WTC11 (cell line): Measurements from ENCODE around the gene ZDHHC1.

Experiments
- ATF2 ChIP-seq: sonication (generic); formaldehyde crosslinking; IDR thresholded peaks from 2 replicates; pipeline ENCODE4 v1.8.1; 2022; ENCODE audit warnings: low read depth, missing genetic modification reagents, borderline replicate concordance
- CTCF ChIP-seq: fragments of 200-600 bp; IDR thresholded peaks from 2 replicates; pipeline ENCODE4 v1.8.0; 2022; ENCODE audit warnings: antibody characterized with exemption
- ETV6 ChIP-seq: sonication (generic); formaldehyde crosslinking; IDR thresholded peaks from 2 replicates; pipeline ENCODE4 v1.8.1; 2022; ENCODE audit warnings: mild to moderate bottlenecking, missing genetic modification reagents
- FOXJ3 ChIP-seq: sonication (generic); formaldehyde crosslinking; IDR thresholded peaks from 2 replicates; pipeline ENCODE4 v1.9.0; 2021; ENCODE audit warnings: missing genetic modification reagents, mild to moderate bottlenecking, borderline replicate concordance
- GABPB1 ChIP-seq: sonication (generic); formaldehyde crosslinking; IDR thresholded peaks from 2 replicates; pipeline ENCODE4 v1.8.1; 2023; ENCODE audit warnings: mild to moderate bottlenecking, missing genetic modification reagents
- IRF2 ChIP-seq: sonication (generic); formaldehyde crosslinking; IDR thresholded peaks from 2 replicates; pipeline ENCODE4 v1.8.0; 2022; ENCODE audit warnings: low read depth, missing genetic modification reagents, borderline replicate concordance
- NR3C1 ChIP-seq: sonication (generic); formaldehyde crosslinking; conservative IDR thresholded peaks from 2 replicates; pipeline ENCODE4 v1.8.1; 2023; ENCODE audit warnings: low read depth, mild to moderate bottlenecking, missing genetic modification reagents
- USF2 ChIP-seq: sonication (generic); formaldehyde crosslinking; IDR thresholded peaks from 2 replicates; pipeline ENCODE4 v1.8.1; 2023; ENCODE audit warnings: mild to moderate bottlenecking, missing genetic modification reagents, moderate library complexity
- ZNF423 ChIP-seq: fragments of 250-450 bp; sonication (Bioruptor Pico); IDR thresholded peaks from 2 replicates; pipeline ENCODE4 v2.1.2; 2022; ENCODE audit warnings: mild to moderate bottlenecking, moderate library complexity

GRCh38 chr16:67441907-67442306, 25.6 kb upstream of the ZDHHC1 start:
- no peak for TF ChIP-seq USF2 (CRISPR knock-in tag)
- no peak for TF ChIP-seq NR3C1 (CRISPR knock-in tag)
- TF ChIP-seq ZNF423 (CRISPR knock-in tag): no peak
- TF ChIP-seq FOXJ3 (CRISPR knock-in tag): no peak
- no peak for TF ChIP-seq ATF2 (CRISPR knock-in tag)
- no peak for TF ChIP-seq ETV6
- TF ChIP-seq GABPB1 (CRISPR knock-in tag): no peak
- TF ChIP-seq CTCF: no peak
- no peak for TF ChIP-seq IRF2 (CRISPR knock-in tag)
